ENCODE measurements around the gene IQSEC1. TPM values are rescaled to one million over a fixed set of nuclear protein-coding genes. Genes with fewer than 3 reads are reported as not detected.

IQSEC1 gene
- total RNA-seq, 1 donor from 2014 or later = 41.7 TPM

DNA sequence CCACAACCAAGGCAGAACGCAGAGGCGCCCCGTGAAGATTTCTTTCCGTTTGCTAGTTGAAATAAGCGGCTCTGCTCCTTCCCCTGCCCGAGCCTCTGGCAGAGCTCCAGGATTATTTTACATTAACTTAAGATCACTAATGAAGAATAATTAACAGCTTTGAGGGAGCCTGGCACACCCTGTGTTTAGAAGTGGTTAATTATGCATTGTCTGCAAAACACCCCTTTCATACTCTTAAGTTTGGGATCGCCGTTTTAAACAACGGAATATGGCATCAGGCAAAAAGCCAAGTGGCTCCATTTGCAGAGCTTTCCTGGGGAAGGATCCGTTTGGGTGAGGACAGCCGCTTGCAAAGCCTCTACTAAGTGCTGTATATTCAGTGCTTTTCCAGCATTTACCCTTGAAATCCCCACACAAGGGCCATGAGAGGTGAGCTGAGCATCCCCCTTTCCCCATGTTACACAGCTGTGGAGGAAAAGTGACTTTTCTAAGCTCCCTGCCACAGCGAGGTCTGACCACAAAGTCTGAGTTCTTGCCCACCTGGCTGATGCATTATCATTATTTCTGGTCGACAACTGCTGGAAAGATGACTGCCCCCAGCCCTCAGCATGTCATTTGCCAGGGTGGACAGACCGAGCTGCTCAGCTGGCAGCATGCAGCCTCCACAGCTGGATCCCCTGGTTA lies 33.9 kb downstream of the IQSEC1 start:
- no peak for DNase-seq (ENCODE audit: low spot score in 2 of 2, unreplicated experiment in 2 of 2)
- Mint-ChIP-seq H3K9me3 (no peaks in the 10 kb centered on the region), H3K36me3 (no peaks in the 10 kb centered on the region), H3K27me3 (ENCODE audit: low read depth) (peaks cover 1% of the 10 kb centered on the region), H3K4me1 (peaks cover 19% of the 10 kb centered on the region), H3K27ac (no peak overlapping the region), H3K4me3 (no peak overlapping the region)
- TF ChIP-seq, protein P1, sequence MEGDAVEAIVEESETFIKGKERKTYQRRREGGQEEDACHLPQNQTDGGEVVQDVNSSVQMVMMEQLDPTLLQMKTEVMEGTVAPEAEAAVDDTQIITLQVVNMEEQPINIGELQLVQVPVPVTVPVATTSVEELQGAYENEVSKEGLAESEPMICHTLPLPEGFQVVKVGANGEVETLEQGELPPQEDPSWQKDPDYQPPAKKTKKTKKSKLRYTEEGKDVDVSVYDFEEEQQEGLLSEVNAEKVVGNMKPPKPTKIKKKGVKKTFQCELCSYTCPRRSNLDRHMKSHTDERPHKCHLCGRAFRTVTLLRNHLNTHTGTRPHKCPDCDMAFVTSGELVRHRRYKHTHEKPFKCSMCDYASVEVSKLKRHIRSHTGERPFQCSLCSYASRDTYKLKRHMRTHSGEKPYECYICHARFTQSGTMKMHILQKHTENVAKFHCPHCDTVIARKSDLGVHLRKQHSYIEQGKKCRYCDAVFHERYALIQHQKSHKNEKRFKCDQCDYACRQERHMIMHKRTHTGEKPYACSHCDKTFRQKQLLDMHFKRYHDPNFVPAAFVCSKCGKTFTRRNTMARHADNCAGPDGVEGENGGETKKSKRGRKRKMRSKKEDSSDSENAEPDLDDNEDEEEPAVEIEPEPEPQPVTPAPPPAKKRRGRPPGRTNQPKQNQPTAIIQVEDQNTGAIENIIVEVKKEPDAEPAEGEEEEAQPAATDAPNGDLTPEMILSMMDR (IDR thresholded peaks at IDR 0.05; ENCODE audit: unreplicated experiment) = no peak

DNA sequence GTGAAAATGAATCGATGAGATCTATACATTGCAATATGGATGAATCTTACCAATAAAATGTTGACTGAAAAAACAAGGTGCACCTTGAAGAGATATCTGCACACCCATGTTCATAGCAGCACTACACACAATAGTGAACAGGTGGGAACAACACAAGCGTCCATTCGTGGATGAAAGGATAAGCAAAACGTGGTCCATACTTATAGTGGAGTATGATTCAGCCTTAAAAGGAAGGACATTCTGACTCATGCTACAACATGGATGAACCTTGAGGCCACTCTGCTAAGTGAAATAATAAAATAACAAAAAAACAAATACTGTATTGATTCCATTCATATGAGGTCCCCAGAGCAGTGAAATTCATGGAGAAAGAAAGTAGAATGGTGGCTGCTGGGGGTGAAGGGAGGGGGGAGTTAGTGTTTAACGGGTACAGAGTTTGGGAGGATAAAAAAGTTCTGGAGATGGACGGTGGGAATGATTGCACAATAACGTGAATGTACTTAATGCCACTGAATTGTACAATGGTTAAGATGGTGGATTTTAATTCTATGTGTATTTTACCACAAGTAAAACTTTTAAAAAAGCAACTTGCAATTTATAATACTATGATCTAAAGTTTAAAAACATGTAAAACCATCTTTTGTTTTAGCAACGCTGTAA lies 35.6 kb downstream of the IQSEC1 start:
- H3K4me3 Mint-ChIP-seq = no peak overlapping the region
- H3K4me1 Mint-ChIP-seq = peaks cover 14% of the 10 kb centered on the region
- DNase-seq (ENCODE audit: low spot score in 2 of 2, unreplicated experiment in 2 of 2) = no peak
- peaks cover 1% of the 10 kb centered on the region for H3K27me3 Mint-ChIP-seq (ENCODE audit: low read depth)
- H3K9me3 Mint-ChIP-seq = no peaks in the 10 kb centered on the region
- no peaks in the 10 kb centered on the region for H3K36me3 Mint-ChIP-seq
- TF ChIP-seq, protein P1 (IDR thresholded peaks at IDR 0.05; ENCODE audit: unreplicated experiment) = no peak
- H3K27ac Mint-ChIP-seq = no peak overlapping the region

DNA sequence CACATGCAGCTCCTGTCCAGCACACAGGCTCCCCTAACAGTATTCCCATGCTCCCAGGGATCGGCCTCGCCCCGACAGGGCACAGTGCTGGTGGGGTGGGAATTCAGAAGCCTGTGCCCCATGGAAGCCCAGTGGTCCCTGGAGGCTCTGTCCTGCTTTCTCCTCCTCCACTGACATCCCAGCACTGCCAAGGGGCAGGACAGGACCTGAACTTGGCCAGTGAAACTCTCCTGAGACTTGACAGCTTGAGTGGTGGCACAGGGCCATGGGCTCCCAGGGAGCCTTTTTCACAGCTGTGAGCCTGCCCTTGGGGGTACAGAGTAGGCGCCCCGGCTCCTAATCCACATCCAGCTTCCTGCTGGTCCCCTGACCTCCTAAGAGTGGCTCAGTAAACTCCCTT lies 38.4 kb downstream of the IQSEC1 start:
- TF ChIP-seq, protein P1 (IDR thresholded peaks at IDR 0.05; ENCODE audit: unreplicated experiment) = no peak
- Mint-ChIP-seq H3K4me3 (no peak overlapping the region), H3K27ac (no peak overlapping the region), H3K4me1 (peaks cover 2% of the 10 kb centered on the region), H3K27me3 (ENCODE audit: low read depth) (peaks cover 1% of the 10 kb centered on the region), H3K9me3 (no peaks in the 10 kb centered on the region), H3K36me3 (no peaks in the 10 kb centered on the region)
- DNase-seq (ENCODE audit: low spot score in 2 of 2, unreplicated experiment in 2 of 2) = no peak

DNA sequence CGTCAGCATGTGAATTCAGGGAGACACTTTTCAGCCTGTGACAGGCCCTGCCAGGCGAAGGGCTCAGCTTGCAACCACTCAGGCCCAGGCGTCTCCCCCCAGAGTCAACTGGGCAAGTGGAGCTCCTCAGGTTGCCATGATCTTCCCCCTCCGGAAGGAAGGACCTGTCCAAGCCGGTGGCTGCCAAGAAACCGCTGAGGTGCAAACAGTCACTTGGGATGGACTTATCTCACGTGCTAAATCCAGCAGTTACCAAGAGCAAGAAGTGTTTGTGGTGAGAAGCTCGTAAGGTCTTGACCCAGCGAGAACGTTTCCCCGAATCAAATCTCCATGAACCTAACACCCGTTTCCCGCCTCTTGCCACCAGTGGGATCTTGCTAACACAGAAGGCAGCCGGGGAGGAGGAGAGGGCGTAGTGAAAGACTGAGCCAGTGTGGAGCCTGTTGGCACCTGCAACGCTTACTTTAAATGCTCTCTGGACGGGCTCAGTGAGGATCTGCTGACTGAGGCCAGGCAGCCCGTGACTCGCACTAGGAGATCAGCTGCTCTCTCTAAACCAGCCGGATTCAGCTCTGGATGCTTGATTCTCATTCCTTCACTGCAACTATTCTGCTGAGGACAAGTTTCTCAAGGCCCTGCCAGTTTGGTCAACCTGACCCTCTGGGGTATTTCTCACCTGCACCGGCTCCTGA lies 39.0 kb downstream of the IQSEC1 start:
- no peak overlapping the region for H3K27ac Mint-ChIP-seq

DNA sequence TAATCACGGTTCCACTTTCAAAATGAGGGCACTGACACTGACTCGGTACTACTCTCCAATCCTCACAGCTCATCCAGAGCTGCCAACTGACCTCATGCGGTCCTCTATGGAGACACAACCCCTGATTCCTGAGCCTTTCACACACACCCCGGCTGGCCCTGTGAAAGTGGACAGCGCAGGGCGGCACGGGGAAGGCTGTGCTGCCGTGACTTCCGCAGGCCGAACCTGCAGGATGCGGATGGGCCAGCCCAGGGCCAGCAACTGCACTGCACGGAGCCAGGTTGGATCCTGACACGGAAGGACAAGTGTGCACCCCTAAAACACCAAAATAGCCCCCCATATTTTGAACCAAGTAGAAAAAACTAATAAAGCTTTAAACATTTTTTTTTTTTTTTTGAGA lies 41.0 kb downstream of the IQSEC1 start:
- Mint-ChIP-seq H3K4me3 (no peak overlapping the region), H3K27ac (no peak overlapping the region), H3K4me1 (no peaks in the 10 kb centered on the region), H3K27me3 (ENCODE audit: low read depth) (no peaks in the 10 kb centered on the region), H3K9me3 (no peaks in the 10 kb centered on the region), H3K36me3 (no peaks in the 10 kb centered on the region)
- DNase-seq (ENCODE audit: low spot score in 2 of 2, unreplicated experiment in 2 of 2) = no peak
- TF ChIP-seq, protein P1 (IDR thresholded peaks at IDR 0.05; ENCODE audit: unreplicated experiment) = no peak

More for the DNA sequence above, 39.0 kb downstream of the IQSEC1 start:
- TF ChIP-seq, protein P1 (IDR thresholded peaks at IDR 0.05; ENCODE audit: unreplicated experiment) = no peak
- peaks cover 2% of the 10 kb centered on the region for H3K4me1 Mint-ChIP-seq
- no peaks in the 10 kb centered on the region for H3K36me3 Mint-ChIP-seq
- H3K4me3 Mint-ChIP-seq = no peak overlapping the region
- DNase-seq (ENCODE audit: low spot score in 2 of 2, unreplicated experiment in 2 of 2) = no peak
- peaks cover 1% of the 10 kb centered on the region for H3K27me3 Mint-ChIP-seq (ENCODE audit: low read depth)
- no peaks in the 10 kb centered on the region for H3K9me3 Mint-ChIP-seq

Measured in mesothelial cell of epicardium (in vitro differentiated cells).